Neural progenitor cell (in vitro differentiated cells): ENCODE results near the gene SPTBN1.

Experiments
- CTCF ChIP-seq: fragments of 200-600 bp; sonication (generic); IDR thresholded peaks from 2 replicates; pipeline ENCODE4 v1.5.1; 2017; ENCODE audit warnings: antibody characterized with exemption, mild to moderate bottlenecking
- EZH2 ChIP-seq: fragments of 200-600 bp; sonication (generic); IDR thresholded peaks from 2 replicates; pipeline ENCODE4 v1.6.1; 2017; ENCODE audit warnings: antibody characterized with exemption, mild to moderate bottlenecking, moderate library complexity
- EZH2phosphoT487 ChIP-seq: fragments of 200-600 bp; sonication (generic); IDR thresholded peaks from 2 replicates; pipeline ENCODE4 v1.6.1; 2017; ENCODE audit warnings: antibody characterized with exemption

GRCh38 chr2:54648256-54648655 lies 192.1 kb downstream of the SPTBN1 start:
- TF ChIP-seq EZH2 (no peak), CTCF (no peak), EZH2phosphoT487 (no peak)
